ENCODE measurements around the gene PDLIM1.

Gene PDLIM1

DNA sequence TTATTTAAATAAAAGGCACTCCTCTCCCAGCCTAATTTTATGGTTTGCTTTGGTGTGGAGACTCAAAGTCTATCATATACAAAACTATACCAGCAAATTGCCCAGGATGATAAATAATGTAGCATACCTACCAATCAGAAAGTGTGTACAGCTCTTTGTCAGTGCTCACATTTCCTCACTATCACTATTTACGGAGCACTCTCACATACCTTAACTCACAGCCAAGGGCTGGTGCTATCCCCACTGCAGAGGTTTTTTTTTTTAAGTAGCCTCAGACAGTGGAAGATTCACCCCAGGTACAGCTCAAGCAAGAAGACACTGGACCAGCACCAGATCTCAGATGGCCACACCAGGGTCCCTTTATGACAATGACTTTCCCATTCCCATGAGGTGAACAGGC is 2.5 kb downstream of the PDLIM1 start:
- no peak for DNase-seq

DNA sequence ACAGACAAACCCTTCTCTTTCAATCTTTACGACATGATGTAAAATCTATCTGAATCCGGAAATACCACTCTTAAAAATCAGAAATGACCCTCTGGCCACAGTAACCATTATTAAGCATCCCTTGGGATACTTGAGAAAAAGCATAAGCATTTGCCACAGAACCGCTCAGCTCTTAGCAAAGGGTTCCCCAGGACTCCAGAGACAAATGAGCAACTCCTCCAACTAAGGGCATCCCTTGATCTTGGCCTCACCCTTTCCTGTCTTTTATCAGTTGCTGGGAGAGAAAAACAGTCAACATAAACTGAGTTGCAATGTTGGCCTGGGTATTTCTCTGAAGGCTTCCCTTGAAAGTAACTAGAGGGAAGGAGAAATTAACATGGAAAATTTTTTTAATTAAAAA is 3.5 kb downstream of the PDLIM1 start:
- no peak for DNase-seq

DNA sequence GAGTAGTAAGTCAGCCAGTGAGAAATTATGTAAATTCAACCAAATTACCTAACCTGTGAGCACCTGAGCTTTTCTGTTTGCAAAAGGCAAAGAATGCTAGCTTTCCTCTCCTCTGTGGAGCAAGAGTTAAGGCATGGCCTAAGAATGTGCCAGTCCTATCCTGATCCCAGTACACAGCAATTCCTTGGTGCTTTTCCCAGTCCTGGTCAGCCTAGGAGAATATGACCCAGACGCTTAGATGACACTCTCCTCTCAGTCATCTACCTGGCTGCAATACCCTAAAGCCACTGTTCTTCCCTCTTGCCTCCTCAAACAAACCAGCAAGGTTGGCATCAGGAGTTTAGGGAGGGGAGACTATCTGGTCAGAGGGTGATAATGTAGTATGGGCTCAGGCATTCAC is 4.1 kb downstream of the PDLIM1 start:
- no peak for DNase-seq

DNA sequence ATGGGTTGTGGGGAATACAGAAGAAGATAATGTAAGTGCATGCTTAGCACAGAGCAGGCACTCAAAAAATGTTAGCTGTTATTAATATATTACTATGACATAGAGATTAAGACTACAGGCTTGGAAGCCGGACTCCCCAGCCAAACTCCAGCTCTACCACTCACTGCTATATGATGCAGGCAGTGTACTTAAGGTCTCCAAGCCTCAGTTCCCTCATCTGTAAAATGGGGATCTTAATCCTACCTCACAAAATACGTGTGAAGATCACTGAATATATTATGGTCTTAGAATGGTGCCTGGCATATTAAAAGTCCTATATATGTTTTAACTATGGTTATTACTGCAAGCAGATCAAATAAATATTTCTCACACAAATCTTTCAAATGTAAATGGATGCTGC is 5.2 kb downstream of the PDLIM1 start:
- no peak for DNase-seq

DNA sequence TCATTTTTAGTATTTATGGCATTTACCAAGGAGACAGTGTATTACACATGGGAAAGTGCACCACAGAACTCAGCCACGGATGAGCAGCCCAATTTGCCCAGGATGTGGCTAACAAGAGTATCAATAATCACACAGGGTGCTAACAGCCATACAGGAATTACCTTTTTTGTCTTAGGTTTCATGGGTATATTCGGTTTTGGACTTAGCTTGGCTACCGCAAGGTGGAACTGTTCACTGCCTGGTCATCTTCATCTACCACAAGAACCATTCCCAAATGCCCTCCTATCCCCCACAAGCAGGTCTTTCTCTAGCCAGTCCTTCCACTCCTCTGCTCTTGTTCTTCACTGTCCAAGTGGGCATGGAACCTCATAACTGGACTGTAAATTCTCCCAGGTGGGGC is 6.0 kb downstream of the PDLIM1 start:
- no peak for DNase-seq

DNA sequence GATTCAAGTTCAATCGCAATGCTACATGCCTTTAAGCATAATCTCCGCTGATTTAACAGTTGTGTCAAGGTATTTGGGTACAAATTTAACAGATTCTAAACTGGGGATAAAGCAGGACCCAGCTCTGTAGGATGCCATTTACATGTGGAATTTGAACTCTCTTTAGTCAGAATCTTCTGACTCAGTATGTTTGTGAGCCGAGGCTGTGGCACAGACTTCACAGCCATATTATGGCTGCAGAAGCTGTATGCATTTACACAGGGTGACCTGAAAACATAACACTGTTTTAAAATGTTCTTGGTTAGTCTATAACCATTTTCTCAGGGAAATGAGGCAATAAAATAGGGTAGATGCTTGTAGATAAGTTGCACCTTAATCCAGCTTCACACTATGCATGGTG is 8.7 kb downstream of the PDLIM1 start:
- no peak for DNase-seq

DNA sequence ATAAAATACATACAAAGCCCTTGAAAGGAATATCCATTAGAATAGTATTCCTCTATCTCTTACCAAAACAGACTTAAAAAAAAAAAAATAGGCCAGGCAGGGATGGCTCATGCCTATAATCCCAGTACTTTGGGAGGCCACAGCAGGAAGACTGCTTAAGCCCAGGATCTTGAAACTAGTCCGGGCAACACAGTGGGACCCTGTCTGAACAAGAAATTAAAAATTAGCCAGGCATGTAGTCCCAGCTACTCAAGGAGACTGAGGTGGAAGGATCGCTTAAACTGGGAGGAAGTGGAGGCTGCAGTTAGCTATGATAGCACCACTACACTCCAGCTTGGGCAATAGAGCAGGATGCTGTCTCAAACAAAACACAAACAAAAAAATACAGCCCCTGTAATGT is 9.6 kb downstream of the PDLIM1 start:
- no peak for DNase-seq

DNA sequence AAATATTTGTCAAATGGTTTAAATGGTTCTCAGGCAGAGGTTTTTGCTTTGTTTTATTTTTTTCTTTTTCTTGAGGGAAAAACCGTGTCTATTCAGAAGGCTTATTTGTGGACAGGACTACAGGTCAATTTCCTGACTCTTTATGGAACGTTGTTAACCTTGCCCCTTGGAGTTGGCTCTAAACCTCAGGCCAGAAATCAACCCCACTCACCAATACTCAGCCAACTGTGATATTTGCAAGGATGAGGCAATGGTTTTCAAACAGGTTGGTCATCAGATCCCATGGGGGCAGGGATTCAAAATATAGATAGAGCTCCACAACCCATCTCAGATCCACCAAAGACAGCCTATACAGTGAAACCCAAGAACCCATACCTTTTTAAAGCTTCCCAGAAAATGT is 10.2 kb downstream of the PDLIM1 start:
- no peak for DNase-seq

DNA sequence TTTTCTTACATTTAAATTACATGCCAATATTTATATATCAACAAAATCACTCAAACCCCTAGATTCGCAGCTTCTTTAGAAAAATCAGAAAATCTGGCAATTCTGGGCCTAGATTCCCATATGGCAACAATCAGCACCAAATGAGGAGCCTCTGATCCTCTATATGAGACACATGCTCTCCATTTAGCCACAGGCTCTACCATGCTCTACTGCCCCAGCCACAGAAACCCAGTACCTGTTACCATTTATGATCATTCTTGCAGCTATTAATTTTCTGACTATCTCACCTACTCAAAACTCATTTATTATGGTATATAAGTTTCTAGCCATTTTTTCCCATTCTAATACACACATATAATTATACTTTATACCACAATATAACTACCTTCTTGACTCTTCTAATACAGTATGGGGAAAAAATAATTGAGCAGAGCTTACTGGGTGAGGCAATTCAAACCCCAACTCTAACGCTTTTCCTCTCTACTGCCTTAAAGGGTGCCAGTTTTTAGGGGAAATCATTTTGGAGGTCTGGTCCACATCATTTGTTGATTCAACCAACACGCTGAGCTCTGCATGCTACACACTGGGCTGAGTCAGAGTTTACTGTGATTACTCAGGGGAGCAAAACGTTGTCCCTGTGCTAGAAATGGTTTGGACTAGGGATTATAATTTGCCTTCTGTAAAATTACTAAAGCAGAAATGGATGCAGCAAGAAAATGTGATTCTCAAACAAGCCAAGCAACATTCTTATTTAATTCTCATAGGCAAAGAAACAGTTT is 11.6 kb downstream of the PDLIM1 start:
- DNase-seq: no peak

DNA sequence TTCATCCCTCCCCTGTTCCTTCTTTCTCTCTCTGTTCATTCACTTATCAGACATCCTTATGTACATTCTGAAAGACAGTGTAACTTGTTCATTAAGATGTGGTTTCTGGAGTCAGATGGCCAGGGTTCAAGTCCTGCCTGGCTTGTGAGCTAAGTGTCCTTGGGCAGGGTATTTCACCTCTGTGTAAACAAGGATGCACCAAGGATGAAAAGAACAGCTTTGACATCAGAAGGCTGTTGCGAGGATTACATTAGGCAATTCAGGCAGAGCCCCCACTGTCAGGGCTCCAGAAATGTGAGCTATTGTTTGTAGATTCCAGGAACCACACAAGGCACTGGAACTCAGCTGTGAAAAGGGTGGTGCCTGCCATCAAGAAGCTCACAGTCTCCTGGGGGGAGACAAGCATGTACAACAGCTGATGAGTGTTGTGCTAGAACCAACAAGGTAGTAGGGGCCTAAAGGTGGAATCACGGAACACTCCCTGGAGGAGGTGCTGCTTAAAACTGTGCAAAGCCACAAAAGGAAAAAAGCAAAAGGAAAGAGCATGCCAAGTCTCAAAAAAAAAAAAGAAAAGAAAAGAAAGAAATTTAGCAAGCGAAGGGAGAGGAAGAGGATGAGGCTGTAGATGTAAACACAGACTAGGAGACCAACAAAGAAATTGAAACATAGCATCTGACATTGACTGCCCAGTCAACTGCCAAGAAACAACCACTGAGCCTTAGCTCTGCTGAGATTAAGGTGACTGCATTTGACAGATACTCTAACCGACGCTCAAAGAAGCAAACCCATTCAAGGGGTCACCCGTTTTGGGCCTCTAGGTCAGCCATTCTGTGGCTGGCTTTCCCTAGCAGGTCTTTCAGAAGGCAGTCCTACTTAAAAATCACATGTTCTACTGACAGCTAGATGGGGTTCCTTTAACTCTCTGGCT is 12.5 kb downstream of the PDLIM1 start:
- no peak for DNase-seq

DNA sequence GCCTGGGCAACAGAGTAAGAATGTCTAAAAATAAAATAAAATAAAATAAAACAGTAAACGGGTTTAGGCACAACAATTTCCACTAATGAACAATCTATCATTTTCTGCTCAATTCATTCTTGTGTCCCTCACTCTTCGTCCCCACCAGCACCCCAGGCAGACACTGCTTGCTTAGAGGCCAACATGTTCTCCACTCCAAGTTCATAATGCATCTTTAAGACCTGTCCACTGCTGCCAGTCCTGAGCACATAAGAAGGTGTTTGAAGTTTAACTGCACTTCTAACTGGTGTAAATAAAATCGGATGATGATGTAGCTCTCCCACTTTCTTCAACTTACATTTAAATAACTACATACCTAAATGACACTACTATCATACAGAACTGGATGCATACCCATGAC is 13.2 kb downstream of the PDLIM1 start:
- no peak for DNase-seq

DNA sequence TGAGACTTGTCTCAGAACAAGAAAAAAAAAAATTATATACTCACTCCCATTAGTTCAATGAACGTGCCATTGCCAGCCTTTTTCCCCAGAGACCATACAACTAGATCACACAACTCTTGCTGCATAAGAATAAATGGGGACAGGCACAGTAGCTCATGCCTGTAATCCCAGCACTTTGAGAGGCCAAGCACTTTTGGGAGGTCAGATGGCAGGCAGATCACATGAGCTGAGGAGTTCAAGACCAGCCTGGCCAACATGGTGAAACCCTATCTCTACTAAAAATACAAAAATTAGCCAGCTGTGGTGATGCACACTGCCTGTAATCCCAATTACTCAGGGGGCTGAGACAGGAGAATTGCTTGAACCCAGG is 13.6 kb downstream of the PDLIM1 start:
- DNase-seq: no peak

DNA sequence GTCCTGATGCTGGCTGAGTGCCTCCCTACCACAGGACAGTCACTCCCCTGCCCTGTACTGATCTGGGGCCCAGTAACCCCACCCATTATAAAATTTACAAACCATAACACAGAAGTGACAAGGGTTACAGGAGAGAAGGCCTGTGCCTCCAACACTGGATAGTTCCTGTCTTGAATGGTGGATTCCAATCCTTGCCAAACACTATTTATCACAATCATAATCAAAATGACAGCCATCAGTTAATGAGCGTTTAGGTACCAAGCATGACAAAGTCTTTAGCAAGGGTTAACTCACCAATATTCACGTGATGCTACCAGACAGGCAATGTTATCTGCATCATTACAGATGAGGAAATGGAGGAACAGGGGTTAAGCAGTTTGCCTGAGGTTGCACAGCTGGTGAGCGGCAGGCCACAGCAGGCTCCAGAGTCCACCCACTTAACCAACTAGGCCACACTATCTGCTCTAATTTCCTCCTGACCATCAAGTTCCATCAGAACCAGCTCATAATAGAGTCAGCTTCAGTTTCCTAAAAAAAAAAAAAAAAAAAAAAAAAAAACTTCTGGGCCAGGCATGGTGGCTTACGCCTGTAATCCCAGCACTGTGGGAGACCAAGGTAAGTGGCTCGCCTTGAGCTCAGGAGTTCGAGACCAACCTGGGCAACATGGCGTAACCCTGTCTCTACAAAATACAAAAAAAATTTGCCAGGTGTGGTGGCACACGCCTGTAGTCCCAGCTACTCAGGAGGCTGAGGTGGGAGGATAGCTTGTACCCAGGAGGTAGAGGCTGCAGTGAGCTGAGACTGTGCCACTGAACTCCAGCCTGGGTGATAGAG is 14.2 kb downstream of the PDLIM1 start:
- DNase-seq: no peak

DNA sequence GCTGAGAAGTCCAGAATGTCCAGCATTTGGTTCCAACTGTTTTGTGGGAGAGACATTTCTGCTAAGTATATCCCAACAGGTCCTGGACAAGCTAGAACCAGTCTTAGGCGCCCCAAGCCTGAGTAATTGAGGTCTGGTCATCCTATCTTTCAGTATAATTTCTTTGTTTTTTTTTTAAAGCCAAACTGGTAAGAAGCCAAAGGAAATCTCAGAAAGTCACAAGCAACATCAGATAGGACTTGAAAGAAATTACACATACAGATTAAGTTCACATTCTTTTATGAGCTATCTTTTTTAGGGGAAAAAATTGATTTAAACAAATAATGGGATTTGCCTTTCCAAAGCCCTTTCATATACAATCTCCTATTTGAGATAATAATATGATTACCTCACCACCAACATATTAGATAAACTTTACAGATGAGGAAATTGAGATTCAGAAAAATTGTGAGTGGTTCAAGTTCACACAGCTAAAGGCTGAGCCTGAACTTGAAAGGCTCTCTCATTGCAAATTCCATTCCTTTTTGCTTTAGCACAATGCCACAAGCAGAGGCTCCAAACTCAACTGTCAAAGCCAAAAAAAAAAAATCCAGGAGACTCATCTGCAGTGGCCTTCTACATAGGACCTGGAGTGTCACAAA is 15.0 kb downstream of the PDLIM1 start:
- no peak for DNase-seq

DNA sequence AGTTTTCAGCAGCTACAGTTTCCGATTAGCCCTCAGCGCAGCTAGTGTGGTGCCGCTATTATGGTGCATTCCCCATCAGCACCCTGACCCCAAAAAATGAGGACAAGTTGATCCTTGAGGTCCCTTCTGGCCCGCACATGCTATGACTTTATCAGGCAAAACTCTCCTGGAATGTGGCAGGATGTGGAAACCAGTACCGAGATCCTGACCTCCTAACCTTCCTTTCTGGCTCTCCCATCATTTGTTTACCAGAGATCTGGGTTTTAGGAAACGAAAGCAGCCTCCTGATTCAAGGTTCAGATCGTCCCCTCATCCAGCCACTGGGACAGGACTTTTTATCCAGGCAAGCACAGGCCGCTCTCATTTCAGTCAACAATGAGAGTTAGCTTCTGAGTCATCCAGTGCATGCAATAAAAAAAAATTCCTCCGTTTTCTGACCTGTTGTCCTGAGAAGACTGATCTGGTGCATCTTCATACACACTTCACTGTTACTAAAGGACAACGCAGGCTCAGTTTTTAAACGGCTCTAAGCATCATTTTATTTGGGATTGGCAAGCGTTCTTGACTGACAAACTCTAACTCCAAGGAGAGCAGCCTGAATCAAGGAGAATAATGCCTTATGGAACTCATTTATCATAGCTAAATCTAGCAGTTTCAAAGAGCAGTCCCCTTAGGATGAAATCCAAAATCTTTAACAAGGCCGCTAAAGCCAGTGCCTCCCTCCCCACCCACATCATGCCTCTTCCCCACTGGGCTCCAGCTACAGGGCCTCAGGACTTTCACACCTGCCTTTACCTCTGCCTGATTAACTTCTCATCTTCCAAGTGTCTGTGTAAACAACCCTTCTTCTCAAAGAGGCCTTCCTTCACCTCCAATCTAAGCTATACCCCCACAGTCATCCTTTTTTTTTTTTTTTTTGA is 17.1 kb downstream of the PDLIM1 start:
- no peak for DNase-seq

DNA sequence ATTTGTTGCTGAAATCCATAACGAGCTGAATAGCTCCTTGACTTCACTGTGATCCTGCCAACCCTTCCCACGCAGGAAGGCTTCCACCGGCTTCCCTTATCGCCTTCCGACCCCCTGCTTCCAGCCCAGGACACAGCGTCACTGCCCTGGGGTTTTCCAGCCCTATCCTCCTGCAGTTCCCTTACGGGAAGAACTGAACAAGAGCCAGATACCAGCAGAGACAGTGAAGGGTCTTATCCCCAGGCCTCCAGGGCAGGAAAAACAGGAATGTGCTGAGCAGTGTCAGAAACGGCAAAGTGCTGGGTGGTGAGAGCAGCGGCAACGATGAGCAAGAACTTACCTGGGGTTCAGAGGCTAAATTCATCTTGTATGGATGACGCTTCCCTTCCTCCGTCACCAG is 22.4 kb downstream of the PDLIM1 start:
- DNase-seq: no peak

DNA sequence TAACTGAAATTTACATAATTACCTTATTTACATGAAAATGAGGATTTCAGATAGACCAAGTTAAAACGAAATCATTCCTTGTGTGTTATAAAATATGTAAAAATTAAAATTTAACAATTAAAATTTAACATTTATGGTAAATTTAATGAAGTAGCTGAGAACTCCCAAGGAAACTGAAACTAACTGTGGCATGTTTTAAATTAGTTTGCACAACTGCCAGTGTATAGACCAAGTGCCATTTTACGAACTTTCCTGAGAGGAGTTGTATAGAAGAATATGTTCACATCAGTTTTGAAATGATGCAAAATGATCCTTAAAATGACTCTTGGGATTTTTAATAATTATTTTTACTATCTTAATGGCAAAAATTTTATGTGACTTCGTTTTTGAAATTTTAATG is 23.6 kb downstream of the PDLIM1 start:
- DNase-seq: no peak

DNA sequence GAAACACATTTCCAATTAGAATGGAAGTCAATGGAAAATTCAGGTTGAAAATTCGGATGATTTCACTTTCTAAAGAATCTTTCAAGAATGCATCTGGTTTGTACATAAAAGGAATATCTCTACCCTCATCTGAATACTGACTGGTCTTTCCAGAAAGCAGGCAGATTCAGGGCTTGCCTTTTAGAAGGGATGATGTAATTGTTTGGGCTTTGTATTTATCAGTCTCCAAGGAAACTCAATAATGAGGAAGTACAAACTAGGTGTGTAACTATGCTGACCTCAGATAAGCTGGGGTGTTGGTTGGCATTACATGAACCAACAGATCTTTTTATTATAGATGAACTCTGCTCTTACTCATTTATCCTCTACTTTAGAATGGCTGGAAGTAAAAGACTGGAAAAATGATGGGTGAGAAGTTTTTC is 24.1 kb downstream of the PDLIM1 start:
- DNase-seq: no peak

DNA sequence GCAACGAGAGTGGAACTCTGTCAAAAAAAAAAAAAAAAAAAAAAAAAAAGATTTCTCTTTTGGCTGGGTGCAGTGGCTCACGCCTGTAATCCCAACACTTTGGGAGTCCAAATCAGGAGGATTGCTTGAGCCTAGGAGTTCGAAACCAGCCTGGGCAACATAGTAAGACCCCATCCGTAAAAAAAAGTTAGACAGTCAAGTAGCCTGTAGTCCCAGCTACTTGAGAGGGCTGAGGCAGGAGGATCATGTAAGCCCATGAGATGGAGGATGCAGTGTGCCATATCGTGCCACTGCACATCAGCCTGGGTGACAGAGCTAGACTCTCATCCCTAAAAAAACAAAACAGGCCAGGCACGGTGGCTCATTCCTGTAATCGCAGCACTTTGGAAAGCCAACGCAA is 25.2 kb downstream of the PDLIM1 start:
- no peak for DNase-seq

DNA sequence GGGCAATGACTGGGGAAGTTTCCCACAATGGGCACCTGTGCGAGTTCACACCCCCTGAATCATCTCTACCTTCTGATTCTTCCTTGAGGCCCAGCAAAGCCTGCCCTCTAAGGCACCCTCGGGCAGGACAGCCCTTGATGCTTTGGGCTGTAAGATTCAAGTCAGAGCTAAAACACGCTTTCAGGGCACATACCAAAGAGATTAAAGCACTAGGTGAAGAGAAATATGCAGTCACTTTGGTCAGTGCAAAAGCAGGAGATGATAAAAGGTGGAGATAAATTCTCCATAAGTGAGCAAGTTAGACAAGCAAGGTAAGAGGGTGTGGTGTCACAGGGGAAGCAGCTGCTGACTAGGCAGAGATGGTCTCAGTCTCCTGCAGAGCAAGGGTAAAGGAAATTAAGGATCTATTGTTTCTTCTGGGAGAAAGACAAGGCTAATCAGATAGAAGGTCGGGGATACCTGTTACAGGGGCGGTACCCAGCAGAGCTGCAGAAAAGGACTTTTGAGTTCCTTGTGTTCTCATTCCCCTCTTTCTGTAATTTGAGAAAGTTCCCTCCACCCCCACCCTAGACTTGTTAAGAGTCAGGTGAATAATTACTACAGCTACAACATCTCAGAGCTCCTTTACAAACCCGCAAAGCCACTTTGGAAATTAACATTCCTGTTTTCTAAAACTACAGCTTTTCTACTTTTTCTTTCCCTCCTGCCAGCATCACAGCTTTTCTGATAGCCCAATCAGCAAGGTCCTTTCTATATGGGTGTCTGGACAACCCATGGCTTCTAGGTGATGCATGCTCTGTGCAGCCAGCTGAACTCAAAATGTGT is 26.4 kb downstream of the PDLIM1 start:
- DNase-seq: no peak

DNA sequence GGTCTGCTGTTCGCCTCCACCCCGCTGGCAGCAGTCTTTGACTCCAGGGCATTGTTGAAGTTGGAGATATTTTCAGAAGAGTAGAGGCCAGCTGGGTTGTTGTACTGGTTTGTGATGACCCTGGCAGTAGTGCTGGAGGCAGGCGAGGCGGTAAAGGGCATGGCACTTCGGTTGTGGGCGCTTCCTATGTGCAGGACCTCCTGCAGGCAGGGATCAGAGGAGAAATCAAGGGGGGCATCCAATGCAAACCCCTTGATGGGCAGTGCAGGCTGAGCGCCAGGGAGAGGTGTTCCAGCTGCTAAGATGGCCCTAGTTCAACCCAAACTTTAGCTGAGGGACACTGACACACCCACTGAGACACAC is 27.0 kb downstream of the PDLIM1 start:
- DNase-seq: no peak

All from activated CD4-positive, alpha-beta T cell treated with anti-CD3 and anti-CD28 coated beads, Interleukin-2, amount 50 U/mL, for 16 hours (primary cell).